ENCODE measurements around the gene SP140.

GRCh38 chr2:230323385-230324106 is 98.0 kb downstream of the SP140 start:
- TF ChIP-seq CTCF (conservative IDR thresholded peaks at IDR 0.05; ENCODE audit: low read length) (no peak; the same call in 1 of the 2 replicates), EZH2phosphoT487 (IDR thresholded peaks at IDR 0.05; ENCODE audit: borderline replicate concordance, low read depth, low read length) (no peak)

All from OCI-LY7 (cell line).